Head of caudate nucleus (tissue), 42 donors: ENCODE results near the gene ADAMTS20.
"Not testable (repeated sequence)": the region's sequence is repeated elsewhere in the genome, so short reads cannot be mapped to it uniquely, and the experiment has no call there.

ENCODE experiments used
- DNase-seq, 42 donors: peaks; one replicate each; pipeline versions ENCODE4 v3.0.0 to v3.0.0-alpha.2; 2020 to 2021; ENCODE audit warnings: mixed read lengths in 7 of 42
- intact Hi-C: fragments of 100-400 bp; cut with DNase I; formaldehyde crosslinking; loops from one replicate; pipeline ENCODE4 v1.15.0; 2022

ADAMTS20 gene, protein sequence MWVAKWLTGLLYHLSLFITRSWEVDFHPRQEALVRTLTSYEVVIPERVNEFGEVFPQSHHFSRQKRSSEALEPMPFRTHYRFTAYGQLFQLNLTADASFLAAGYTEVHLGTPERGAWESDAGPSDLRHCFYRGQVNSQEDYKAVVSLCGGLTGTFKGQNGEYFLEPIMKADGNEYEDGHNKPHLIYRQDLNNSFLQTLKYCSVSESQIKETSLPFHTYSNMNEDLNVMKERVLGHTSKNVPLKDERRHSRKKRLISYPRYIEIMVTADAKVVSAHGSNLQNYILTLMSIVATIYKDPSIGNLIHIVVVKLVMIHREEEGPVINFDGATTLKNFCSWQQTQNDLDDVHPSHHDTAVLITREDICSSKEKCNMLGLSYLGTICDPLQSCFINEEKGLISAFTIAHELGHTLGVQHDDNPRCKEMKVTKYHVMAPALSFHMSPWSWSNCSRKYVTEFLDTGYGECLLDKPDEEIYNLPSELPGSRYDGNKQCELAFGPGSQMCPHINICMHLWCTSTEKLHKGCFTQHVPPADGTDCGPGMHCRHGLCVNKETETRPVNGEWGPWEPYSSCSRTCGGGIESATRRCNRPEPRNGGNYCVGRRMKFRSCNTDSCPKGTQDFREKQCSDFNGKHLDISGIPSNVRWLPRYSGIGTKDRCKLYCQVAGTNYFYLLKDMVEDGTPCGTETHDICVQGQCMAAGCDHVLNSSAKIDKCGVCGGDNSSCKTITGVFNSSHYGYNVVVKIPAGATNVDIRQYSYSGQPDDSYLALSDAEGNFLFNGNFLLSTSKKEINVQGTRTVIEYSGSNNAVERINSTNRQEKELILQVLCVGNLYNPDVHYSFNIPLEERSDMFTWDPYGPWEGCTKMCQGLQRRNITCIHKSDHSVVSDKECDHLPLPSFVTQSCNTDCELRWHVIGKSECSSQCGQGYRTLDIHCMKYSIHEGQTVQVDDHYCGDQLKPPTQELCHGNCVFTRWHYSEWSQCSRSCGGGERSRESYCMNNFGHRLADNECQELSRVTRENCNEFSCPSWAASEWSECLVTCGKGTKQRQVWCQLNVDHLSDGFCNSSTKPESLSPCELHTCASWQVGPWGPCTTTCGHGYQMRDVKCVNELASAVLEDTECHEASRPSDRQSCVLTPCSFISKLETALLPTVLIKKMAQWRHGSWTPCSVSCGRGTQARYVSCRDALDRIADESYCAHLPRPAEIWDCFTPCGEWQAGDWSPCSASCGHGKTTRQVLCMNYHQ (N-terminal part only)

DNA sequence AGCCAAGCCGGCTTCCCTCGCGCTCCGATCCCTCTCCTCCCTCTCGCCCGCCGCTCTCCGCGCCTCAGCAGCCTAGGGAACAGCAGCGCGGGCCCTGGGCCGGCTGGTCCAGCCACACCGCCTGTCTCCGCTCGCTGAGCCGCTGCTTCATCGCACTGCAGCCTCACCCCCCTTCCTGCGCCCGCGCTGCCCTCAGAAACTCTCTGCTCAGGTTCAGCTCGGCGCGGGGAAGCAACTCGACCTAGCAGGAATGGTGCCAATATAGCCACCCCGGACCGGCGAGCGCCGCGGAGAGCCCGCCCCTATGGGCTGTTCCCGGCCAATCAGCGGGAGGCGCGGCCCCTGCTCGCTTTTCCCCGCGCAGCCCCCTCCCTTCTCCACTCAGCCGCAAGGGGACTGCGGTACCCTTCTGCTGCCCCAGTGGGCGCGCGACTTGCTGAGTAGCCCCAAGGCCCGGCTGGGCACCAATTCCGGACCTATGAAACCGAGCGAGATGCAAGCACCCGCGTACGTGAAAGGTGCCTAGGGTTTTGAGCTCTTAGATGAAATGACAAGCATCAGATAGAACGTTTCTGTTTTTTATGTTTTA, at the start of gene ADAMTS20:
ADAMTS20 (minus strand) TSS at position 233 of the 589 bp plus-strand sequence. CDS start 282 bp downstream, outside the sequence.
- intact Hi-C loops, result no loop called here
- peak in 1 of 42 donors; percentile 2 for DNase-seq

DNA sequence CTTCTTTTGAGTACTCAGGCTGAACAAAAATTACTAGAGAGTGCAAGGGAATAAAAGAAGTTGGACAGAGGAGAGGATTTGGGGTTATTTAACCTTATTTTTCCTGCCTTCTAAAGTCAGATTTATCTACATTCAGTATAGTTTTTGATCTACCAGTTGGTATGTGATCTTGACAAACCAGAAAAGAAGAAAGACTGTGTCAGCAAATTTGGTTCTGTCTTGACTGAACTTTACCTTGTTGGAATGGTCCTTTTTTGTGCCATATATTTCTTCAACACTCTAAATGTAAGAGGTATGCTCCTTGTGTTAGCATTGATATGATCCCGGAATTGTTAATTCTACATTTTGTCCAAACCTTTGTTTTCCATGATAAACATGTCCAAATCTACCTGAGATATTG, 47.7 kb upstream of the ADAMTS20 start:
- intact Hi-C loops, result no loop called here
- DNase-seq, result no peak

DNA sequence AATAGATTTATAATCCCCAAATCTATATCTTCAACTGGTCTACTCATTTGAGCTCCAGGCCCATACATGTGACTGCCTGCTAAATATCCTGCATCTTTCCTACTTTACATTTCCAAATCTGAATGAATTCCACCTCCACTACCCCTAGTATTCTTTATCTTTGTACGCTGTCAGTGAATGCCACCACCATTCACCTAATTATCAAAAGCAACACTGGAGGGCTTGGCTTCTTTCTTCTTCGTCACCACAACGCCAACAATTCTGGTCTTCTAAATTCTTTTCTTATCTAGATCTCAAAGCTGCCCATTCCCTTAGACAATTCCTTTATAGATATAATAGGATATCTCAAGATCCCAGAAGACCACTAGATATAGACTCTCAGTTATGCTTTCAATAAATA, 47.1 kb upstream of the ADAMTS20 start:
- no peak for DNase-seq
- intact Hi-C loops, result no loop called here

DNA sequence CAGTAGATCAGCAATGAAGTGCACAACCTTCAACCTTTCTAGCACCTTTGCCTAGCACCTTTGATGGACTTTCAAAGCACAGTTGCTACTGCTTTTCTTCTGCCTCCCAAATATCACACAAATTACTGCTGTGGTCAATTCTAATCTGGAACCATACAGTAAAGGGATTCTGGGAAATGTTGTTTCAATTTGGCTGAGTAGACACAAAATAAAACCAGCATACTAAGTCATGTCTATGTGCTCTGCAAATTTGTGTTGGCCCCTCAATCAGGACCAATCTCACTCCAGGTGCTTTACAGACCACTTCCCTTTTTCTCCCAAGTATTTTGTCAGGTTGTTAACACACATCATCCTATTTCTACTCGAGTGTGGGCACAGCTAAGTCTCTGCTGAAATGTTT, 38.3 kb upstream of the ADAMTS20 start:
- DNase-seq, result no peak
- intact Hi-C loops, result no loop called here

DNA sequence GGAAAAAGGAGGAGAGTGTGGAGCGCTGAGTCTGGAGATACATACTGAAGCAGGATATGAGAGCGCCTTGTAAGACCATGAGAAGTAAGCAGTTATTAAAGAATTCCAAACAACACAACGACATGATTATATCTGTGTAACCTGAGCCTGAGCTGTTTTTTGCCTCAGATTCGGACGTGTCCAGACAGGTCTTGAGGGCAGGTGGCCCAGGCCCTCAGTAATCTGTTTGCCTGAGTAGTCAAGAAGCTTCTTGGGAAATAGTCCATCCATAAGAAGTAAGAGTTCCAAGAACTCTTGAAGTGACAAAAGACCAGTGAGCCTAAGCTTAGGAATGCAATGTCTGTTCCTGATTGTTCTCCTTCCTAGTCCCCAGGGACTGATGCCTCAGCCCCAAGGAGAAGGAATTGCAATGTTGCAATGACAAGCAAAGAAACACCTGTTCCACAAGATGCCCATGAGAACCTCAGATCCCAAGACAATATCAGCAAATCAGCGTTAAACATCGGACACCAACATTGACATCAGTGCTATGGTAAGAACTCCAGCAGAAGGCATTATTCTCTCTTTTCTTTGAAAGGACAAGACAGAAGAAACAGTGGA, 34.7 kb upstream of the ADAMTS20 start:
- intact Hi-C loops, result no loop called here

DNA sequence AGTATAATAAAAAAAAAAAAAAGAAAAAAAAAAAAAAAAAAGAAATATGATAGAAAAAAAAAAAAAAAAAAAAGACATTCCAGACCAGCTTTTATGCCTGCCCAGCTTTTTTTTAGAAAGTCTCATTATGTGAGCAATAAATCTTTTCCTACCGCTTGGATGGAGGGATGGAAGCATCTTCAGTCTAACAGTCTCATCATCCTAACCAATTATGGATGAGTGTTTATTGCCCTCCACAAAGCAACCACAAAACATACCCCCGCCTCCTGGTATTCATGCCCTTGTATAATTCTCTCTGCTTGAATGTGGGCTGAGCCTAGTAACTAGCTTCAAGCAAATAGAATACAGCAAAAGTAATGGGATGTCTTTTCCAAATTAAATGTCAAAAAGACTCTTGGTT, 33.7 kb upstream of the ADAMTS20 start:
- intact Hi-C loops, result no loop called here
- DNase-seq, result no peak

More for the DNA sequence above, 34.7 kb upstream of the ADAMTS20 start:
- no peak for DNase-seq

DNA sequence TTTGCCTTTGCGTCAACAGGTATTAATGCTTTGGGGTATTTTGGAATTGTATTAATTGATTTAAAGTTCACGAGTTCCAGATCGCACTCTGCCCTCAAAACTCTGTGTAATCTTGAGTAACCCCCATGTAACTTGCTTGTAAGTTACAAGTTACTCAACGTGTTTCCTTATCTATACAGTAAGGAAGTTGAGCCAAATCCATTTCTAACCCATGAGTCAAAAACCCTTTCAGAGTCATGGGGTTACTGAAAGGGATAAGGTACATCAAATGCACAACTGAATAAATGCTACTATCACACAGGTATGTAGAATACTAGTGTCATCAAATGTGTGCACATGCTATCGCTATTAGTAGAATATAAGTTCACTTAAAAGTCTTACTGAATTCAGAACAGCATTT, 28.6 kb upstream of the ADAMTS20 start:
- DNase-seq, result no peak

DNA sequence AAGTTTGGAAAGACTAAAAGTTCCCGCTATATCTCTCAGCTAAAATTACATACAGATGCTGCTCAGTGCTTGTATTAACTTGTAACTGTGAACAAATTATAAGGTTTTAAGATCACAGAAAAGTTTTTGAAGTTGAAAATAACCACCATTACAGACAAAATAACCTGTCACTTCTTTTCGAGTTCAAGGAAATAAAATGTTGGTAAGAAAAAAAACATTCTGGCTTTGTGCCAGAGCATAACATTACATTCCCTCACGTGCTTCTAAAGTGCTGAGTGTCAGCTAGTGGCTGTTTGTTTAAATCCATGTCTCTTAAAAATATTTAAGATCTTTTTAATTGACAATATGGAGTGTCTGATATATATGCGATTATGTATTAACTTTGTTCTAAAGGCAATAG, 27.2 kb upstream of the ADAMTS20 start:
- DNase-seq, result no peak
- intact Hi-C loops, result no loop called here

More for the DNA sequence above, 28.6 kb upstream of the ADAMTS20 start:
- intact Hi-C loops, result no loop called here

DNA sequence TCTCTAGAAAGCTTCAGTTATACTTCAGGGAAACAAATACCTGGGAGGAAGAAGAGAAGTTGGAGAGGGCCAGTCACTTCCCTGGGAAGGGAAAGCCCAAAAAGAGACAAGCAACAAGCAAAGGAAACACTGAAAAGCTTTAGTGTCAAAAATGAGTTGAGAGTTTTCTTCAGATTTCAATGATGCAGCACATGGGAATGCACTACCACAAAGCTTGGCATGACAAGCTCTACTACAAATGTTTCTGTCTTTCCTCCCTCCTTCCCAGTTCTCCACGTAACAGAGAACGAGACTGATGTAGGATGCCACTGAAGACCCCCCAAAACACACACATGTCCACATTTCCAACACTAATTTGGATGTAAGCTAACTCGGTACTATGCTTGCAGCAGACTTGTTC, 26.8 kb upstream of the ADAMTS20 start:
- no peak for DNase-seq
- intact Hi-C loops, result no loop called here

DNA sequence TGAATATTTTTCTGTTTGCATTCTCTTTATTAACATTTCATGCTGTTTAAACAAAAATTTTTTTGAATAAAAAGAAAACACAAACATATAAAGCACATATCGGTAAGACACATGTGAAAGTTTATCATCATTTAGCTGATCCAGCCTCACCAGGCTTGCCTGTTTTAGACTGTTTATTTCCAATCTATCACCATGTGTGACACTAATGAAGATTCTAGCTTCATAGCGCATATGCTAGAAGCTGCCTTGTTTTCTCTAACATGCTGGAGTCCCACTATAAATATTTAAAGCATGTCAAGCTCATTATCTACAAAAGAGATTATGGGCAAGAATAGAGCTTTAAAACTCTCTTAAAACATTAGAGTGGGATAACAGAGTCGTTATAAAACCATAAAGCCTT, 25.4 kb upstream of the ADAMTS20 start:
- no peak for DNase-seq
- intact Hi-C loops, result no loop called here

DNA sequence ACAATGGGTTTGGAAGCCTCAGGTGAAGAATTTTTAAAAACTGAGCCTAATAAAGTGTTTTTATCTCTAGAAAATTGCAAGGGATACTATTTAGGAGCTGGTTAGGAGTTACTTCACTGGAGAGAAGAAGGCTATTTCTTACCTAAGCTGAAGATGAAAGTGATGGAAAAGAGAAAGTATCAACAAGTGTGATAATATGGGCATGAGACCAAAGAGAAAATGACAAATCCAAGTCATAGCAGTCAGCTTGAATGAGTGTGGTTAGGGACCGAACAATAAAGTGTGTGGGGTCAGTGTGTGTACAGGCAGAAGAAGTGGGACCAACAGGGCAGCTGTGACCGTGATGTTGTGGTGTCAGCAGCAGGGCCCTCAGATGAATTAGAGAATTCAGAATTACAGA, 24.2 kb upstream of the ADAMTS20 start:
- intact Hi-C loops, result no loop called here
- no peak for DNase-seq

DNA sequence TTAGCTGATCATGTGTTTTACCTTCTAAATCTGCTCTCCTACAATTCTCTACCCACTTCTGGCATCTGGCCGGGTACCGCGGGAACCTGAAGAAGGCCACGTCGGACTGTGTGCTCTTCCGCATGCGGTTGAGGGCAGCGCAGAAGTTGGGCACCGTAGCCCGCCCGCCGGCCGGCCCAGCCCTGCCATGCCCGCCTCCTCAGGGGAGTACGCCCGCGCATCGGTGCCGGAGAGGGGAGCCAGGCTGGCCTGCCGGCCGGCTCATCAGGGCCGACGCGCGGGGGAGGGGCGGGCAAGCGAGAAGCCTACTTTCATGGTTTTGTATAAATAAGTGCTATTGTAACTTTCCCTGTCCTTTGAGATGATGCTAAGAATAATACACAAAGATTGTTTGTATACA, 19.9 kb upstream of the ADAMTS20 start:
- intact Hi-C loops, result no loop called here
- no peak for DNase-seq

DNA sequence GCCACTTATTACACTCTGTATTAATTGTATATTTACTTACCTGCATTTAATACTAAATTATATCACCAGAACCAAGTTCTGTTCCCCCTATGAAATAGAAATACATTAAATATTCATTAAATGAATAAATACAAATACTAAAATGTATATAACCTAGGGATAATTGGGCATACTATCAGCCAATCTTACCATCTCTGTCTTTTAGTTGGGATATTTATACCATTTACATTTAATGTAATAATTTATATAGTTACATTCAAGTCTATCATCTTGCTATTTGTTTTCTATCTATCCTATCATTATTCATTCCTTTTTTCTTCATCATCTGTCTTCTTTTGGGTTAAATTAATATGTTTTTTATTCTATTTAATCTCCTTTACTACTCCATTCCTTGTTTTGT, 4.1 kb upstream of the ADAMTS20 start:
- no peak for DNase-seq
- intact Hi-C loops, result no loop called here

DNA sequence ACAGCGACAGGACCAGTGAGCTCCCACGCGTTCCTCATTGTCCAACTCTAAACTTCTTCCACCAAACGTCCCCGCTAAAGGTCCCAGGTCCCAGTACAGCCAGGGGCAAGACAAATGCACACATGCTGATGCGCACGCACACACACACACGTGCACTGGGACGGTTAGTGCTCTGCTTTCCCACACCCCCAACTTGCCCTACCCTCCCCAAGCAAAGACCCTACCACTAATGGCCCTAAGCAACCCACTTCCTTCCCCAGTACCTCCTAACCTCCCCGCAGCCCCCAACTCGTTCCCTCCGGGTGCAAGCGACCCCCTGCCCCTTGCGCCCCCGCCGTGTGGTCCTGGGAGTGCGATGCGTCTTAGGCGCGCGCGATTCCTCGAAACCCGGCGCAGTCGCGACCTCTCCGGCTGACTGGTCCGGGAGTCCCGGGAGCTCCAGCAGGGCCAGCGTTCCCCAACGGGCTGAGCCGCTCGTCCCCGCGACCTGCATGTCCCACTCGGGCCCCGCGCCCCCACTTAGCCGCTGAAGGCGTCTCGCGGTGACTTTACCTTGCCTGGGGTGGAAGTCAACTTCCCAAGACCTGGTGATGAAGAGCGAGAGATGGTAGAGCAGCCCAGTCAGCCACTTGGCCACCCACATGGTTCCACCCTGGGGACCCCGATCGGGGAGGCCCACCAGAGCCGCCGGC, 578 bp downstream of the ADAMTS20 start:
- intact Hi-C loops, result no loop called here
- peak in 1 of 42 donors; percentile 24 for DNase-seq

DNA sequence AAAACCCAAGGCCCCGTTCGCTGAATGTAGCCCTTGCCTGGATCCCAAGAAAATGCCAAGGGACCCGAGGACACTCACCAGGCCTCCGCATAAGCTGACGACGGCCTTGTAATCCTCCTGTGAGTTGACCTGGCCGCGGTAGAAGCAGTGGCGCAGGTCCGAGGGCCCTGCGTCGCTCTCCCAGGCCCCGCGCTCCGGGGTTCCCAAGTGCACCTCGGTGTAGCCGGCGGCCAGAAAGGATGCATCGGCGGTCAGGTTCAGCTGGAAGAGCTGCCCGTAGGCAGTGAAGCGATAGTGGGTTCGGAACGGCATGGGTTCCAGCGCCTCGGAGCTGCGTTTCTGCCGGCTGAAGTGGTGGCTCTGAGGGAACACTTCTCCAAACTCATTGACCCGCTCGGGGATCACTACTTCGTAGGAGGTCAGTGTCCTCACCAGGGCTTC, 1.2 kb downstream of the ADAMTS20 start:
- peak in 1 of 42 donors; percentile 26 for DNase-seq
- intact Hi-C loops, result no loop called here

DNA sequence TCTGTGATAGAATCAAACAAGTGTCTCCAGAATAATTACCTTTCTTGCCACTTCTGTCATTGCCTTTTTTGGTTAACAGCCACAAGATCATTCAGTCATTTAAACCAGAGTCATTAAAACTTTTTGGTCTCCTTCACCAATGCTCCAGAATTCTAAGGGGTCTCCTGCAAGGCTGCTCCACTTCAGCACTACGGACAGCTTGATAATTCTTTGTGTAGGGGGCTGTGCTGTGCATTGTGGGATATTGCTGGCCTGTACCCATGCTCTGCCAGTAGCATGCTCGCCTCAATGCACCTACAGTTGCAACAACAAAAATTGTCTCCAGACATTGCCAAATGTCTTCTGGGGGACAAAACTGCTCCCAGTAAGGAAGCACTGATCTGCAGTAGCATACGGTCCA, 7.3 kb downstream of the ADAMTS20 start:
- intact Hi-C loops, result no loop called here
- DNase-seq, result no peak

DNA sequence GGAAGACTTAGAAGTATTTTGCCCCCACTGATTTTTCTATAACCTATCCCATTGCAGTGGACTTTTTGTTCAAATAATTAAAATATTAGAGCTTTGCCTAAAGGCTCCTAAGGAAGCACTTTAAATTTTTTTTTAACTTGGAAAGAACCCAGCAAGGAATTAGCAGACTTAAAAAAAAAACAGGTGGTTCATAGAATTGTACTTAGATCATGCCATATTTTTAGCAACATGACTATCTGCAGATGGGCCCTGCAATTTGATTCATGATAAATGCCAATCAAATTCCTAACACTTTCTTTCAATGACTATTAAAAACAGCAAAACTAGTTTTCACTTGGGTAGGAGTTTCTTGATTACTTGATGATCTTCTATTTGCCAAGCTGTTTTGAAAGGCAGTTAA, 11.5 kb downstream of the ADAMTS20 start:
- intact Hi-C loops, result no loop called here
- DNase-seq, result no peak

DNA sequence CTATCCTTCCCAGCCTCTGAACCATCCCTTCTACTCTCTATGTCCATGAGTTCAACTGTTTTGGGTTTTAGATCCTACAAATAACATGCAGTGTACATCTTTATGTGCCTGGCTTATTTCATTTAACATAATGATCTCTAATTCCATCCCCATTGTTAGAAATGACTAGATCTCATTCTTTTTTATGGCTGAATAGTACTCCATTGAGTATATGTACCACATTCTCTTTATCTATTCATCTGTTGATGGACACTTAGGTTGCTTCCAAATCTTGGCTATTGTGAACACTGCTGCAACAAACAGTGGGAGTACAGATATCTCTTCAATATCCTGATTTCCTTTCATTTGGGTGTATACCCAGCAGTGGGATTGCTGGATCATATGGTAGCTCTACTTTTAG, 14.3 kb downstream of the ADAMTS20 start:
- intact Hi-C loops, DNase-seq: not testable (repeated sequence)
